Naive thymus-derived CD4-positive, alpha-beta T cell (primary cell): ENCODE data around the gene TNC. TPM values are rescaled to one million over a fixed set of nuclear protein-coding genes. Genes with fewer than 3 reads are reported as not detected.

Source experiments
- ATAC-seq: fragments of 150-1000 bp; cut with Tn5 transposase; 2 replicates; pipeline ENCODE4 v1.10.0; 2021; ENCODE audit warnings: mild to moderate bottlenecking, moderate library complexity
- CTCF ChIA-PET: fragments of 350-600 bp; sonication (Branson Sonifier 250); formaldehyde crosslinking; loops from one replicate; lab custom pipeline; 2021; ENCODE audit warnings: antibody characterized with exemption; lab: Charles Lee
- POLR2A ChIA-PET: fragments of 350-600 bp; sonication (Branson Sonifier 250); formaldehyde crosslinking; loops from one replicate; lab custom pipeline; 2021; ENCODE audit warnings: antibody characterized with exemption, inconsistent platforms; lab: Charles Lee
- DNase-seq, 9 donors: peaks; one replicate each; pipeline versions ENCODE4 v3.0.0 to v3.0.0-alpha.2; 2020 to 2022; ENCODE audit warnings: mixed read lengths in 1 of 9
- H3K27ac ChIP-seq: one replicate; pipeline ENCODE4 v1.7.0; 2013; ENCODE audit warnings: mild to moderate bottlenecking, low read depth, low read length, moderate library complexity
- H3K27me3 ChIP-seq, 2 donors: one replicate each; pipeline ENCODE4 v1.7.0; 2013; ENCODE audit warnings: low read length in 2 of 2, mild to moderate bottlenecking in 2 of 2, moderate library complexity in 2 of 2; ENCODE audit not compliant: control insufficient read depth in 2 of 2, insufficient read depth in 2 of 2
- H3K36me3 ChIP-seq, 3 experiments: 1 replicate in 2 of 3; 2 replicates in 1 of 3; pipeline ENCODE4 v1.7.0; 2013; ENCODE audit warnings: low read length in 3 of 3, mild to moderate bottlenecking in 3 of 3, moderate library complexity in 1 of 3; ENCODE audit not compliant: insufficient read depth in 3 of 3, control insufficient read depth in 2 of 3
- H3K4me1 ChIP-seq, 2 donors: one replicate each; pipeline ENCODE4 v1.7.0; 2013; ENCODE audit warnings: low read length in 2 of 2, mild to moderate bottlenecking in 2 of 2, moderate library complexity in 1 of 2; ENCODE audit not compliant: control insufficient read depth in 2 of 2, insufficient read depth in 2 of 2
- H3K4me3 ChIP-seq: 2 replicates; pipeline ENCODE4 v1.7.0; 2013; ENCODE audit warnings: mild to moderate bottlenecking, low read length
- H3K9me3 ChIP-seq, 3 experiments: 1 replicate in 2 of 3; 2 replicates in 1 of 3; pipeline ENCODE4 v1.7.0; 2013; ENCODE audit warnings: low read length in 3 of 3; ENCODE audit not compliant: control insufficient read depth in 2 of 3
- H3K27ac Mint-ChIP-seq, 9 donors: one replicate each; pipeline ENCODE4 v1.8.0; 2020 to 2022; ENCODE audit warnings: mixed read lengths in 9 of 9, mild to moderate bottlenecking in 8 of 9, moderate library complexity in 5 of 9, inconsistent platforms in 2 of 9
- H3K27me3 Mint-ChIP-seq, 5 donors: one replicate each; pipeline ENCODE4 v1.8.0; 2021 to 2022; ENCODE audit warnings: mixed read lengths in 5 of 5, mild to moderate bottlenecking in 1 of 5
- H3K36me3 Mint-ChIP-seq, 5 donors: one replicate each; pipeline ENCODE4 v1.8.0; 2020 to 2022; ENCODE audit warnings: mixed read lengths in 5 of 5, mild to moderate bottlenecking in 3 of 5, inconsistent platforms in 1 of 5
- H3K4me1 Mint-ChIP-seq, 7 donors: one replicate each; pipeline ENCODE4 v1.8.0; 2020 to 2022; ENCODE audit warnings: mixed read lengths in 7 of 7, mild to moderate bottlenecking in 3 of 7, inconsistent platforms in 1 of 7
- H3K4me3 Mint-ChIP-seq, 10 donors: one replicate each; pipeline ENCODE4 v1.8.0; 2020 to 2022; ENCODE audit warnings: mild to moderate bottlenecking in 10 of 10, mixed read lengths in 10 of 10, moderate library complexity in 6 of 10, inconsistent platforms in 2 of 10
- H3K9me3 Mint-ChIP-seq, 11 donors: one replicate each; pipeline ENCODE4 v1.8.0; 2020 to 2022; ENCODE audit warnings: mixed read lengths in 11 of 11, mild to moderate bottlenecking in 4 of 11, inconsistent platforms in 1 of 11, moderate library complexity in 1 of 11
- intact Hi-C, 2 donors: fragments of 100-400 bp; cut with micrococcal nuclease; formaldehyde crosslinking; loops; one replicate each; pipeline ENCODE4 v1.15.1; 2023
- polyA plus RNA-seq, 2 donors: library from polyadenylated mRNA; unstranded; fragments of 300-500 nt; fragmentation: Illumina TruSeq; gene quantifications; one replicate each; pipeline ENCODE4 v1.2.3, GENCODE V29; 2021
- total RNA-seq, 6 experiments: library from RNA in 5 of 6; stranded (reverse) in 5 of 6; gene quantifications; 1 replicate in 5 of 6; 2 replicates in 1 of 6; pipeline ENCODE4 v1.2.3 and lab custom pipeline; 2021 to 2026

The TNC gene
- total and polyA plus RNA-seq, 7 experiments from 2014 or later: 0.22 TPM; not detected in 6

DNA sequence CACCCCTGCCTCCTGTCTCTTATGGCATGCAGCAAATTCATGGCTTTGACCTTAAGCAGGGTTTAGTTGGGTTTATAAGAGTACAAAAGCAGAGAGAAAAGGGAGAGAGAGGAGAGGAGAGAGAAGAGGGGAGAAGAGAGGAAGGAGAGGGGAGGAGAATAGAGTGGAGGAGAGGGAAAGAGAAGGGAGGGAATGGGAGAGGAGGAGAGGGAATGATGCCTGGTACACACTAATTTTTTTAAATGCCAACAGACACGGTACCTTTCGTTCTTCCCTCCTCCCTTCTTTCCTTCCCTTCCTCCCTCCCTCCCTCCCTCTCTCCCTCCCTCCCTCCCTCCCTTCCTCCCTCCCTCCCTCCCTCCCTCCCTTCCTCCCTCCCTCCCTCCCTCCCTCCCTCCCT is 48.7 kb downstream of the TNC start:
- ATAC-seq: no peak
- H3K36me3 ChIP-seq: no peaks in the 10 kb centered on the region
- no peaks in the 10 kb centered on the region for H3K27me3 ChIP-seq
- H3K9me3 ChIP-seq: no peaks in the 10 kb centered on the region
- intact Hi-C loops: no loop called here
- peaks cover 0 to 2% (median 0%) of the 10 kb centered on the region in 7 donors for H3K4me1 Mint-ChIP-seq
- POLR2A ChIA-PET: no interaction called here
- no peak overlapping the region for H3K4me3 Mint-ChIP-seq
- no peaks in the 10 kb centered on the region for H3K36me3 Mint-ChIP-seq
- no peak overlapping the region for H3K27ac ChIP-seq
- H3K27ac Mint-ChIP-seq: no peak overlapping the region
- peaks cover 22 to 40% (median 30%) of the 10 kb centered on the region in 5 donors for H3K27me3 Mint-ChIP-seq
- CTCF ChIA-PET: no interaction called here
- H3K4me3 ChIP-seq: no peak overlapping the region
- H3K9me3 Mint-ChIP-seq: peaks cover 0 to 1% (median 0%) of the 10 kb centered on the region in 11 donors
- H3K4me1 ChIP-seq: no peaks in the 10 kb centered on the region
- DNase-seq: no peak

DNA sequence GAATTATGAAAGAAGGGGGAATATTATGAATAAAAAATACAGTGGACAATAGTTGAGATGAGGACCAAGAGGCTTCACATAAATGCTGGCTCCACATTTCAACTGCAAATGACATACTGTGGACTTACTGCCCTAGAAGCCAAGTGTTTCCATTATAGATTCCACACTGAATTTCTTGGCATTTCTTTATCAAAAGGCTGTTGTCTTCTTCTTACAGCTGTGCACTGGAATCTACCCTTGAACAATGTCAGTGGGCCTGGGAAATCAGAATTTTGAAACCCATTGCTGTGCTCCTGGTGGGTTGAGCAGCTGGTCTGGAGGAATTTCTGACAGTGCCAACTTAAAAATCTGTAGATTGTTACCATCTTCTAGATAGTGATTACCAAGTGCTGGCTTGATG is 49.9 kb downstream of the TNC start:
- no peak overlapping the region for H3K4me3 Mint-ChIP-seq
- Histone ChIP-seq H3K36me3 (no peaks in the 10 kb centered on the region), H3K4me3 (no peak overlapping the region), H3K4me1 (no peaks in the 10 kb centered on the region), H3K9me3 (no peaks in the 10 kb centered on the region), H3K27me3 (no peaks in the 10 kb centered on the region), H3K27ac (no peak overlapping the region)
- no peak for DNase-seq
- no peak overlapping the region for H3K27ac Mint-ChIP-seq
- intact Hi-C loops: no loop called here
- ChIA-PET POLR2A (no interaction called here), CTCF (interaction anchor here (0.7 kb wide), 1 partner anchor 986 kb away, joined by 3 read pairs; no protein-coding TSS in a partner anchor)
- no peaks in the 10 kb centered on the region for H3K36me3 Mint-ChIP-seq
- peaks cover 0 to 1% (median 0%) of the 10 kb centered on the region in 11 donors for H3K9me3 Mint-ChIP-seq
- H3K27me3 Mint-ChIP-seq: peaks cover 22 to 39% (median 32%) of the 10 kb centered on the region in 5 donors
- ATAC-seq: no peak
- H3K4me1 Mint-ChIP-seq: no peaks in the 10 kb centered on the region

DNA sequence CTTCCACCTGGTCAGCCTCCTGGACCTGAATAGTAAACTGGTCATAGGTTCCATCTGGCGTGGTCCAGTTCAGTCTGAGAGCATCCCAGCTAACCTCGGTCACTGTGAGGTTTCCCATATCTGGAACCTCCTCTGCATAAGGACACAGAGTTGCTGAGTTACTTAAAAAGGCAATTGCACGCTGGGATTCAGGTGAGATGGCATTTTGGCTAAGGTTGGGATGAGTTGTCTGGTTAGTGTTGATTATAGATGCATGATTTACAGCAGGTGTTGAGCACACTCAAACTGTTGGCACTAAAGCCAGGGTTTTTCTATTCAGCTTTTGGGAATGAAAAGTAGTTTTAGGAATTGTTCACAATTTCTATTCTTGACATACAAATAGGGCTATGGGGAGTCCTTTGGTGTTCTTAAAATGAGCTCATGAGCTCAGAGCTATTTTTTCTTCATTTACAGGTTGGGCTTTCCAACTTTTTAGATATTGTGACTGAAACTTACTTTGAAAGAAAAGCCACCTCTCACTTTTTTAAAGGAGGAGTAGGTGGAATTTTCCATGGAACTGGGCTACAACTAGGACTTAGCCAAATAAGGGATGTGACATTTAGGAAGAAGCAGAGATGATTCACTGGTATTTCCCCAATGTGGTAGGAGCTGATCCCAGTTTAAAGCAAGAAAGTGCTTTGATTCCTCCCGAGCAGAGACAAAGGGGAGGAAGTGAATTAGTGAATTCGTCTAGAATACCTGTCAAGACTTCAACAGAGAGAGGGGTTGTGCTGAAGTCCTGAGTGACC is 54.7 kb downstream of the TNC start:
- ATAC-seq (no peak), DNase-seq (no peak)
- Histone ChIP-seq H3K27me3 (no peaks in the 10 kb centered on the region), H3K36me3 (no peaks in the 10 kb centered on the region), H3K4me1 (no peaks in the 10 kb centered on the region), H3K27ac (no peak overlapping the region), H3K4me3 (no peak overlapping the region), H3K9me3 (no peaks in the 10 kb centered on the region)
- Mint-ChIP-seq H3K4me3 (no peak overlapping the region), H3K4me1 (no peaks in the 10 kb centered on the region), H3K27me3 (peaks cover 17 to 29% (median 19%) of the 10 kb centered on the region in 5 donors), H3K9me3 (peaks cover 0 to 1% (median 0%) of the 10 kb centered on the region in 11 donors), H3K27ac (no peak overlapping the region), H3K36me3 (no peaks in the 10 kb centered on the region)
- intact Hi-C loops: no loop called here
- ChIA-PET CTCF (no interaction called here), POLR2A (no interaction called here)

DNA sequence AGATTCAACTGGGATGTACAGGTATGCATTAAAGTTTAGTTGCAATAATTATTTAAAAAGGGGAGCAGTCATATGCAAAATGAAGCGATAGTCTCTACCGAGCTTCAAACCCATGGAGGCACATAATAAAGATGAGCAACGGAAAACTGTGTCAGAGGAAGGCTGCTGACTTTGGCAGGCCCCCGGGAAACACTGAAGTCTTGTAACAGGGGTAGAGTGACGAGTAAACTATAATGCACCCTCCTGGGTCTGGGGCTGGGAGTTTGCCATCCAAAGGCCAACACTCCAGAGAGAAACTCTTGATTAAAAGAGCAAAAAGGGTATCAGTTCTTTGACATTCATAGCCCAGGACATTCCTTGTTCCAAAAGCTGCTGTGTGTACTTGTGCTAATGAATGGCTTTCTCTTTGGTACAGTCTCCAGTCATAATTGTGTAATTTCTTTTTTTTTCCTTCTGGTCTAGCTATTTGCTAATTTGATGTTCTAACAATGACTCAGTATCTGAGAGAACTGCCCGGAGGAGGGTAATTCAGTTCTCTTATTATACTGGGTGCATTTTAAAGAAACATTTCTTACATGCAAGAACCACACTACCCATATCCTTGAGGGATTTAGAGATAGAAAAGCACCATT is 59.2 kb downstream of the TNC start:
- Mint-ChIP-seq H3K27me3 (peaks cover 27 to 44% (median 33%) of the 10 kb centered on the region in 5 donors), H3K27ac (no peak overlapping the region), H3K9me3 (peaks cover 0 to 1% (median 0%) of the 10 kb centered on the region in 11 donors), H3K36me3 (peaks cover 0 to 3% (median 0%) of the 10 kb centered on the region in 5 donors), H3K4me1 (no peaks in the 10 kb centered on the region), H3K4me3 (no peak overlapping the region)
- intact Hi-C loops: no loop called here
- Histone ChIP-seq H3K36me3 (no peaks in the 10 kb centered on the region), H3K4me1 (no peaks in the 10 kb centered on the region), H3K27me3 (no peaks in the 10 kb centered on the region), H3K4me3 (no peak overlapping the region), H3K9me3 (no peaks in the 10 kb centered on the region), H3K27ac (no peak overlapping the region)
- DNase-seq: no peak
- CTCF ChIA-PET: no interaction called here
- no peak for ATAC-seq
- POLR2A ChIA-PET: no interaction called here

DNA sequence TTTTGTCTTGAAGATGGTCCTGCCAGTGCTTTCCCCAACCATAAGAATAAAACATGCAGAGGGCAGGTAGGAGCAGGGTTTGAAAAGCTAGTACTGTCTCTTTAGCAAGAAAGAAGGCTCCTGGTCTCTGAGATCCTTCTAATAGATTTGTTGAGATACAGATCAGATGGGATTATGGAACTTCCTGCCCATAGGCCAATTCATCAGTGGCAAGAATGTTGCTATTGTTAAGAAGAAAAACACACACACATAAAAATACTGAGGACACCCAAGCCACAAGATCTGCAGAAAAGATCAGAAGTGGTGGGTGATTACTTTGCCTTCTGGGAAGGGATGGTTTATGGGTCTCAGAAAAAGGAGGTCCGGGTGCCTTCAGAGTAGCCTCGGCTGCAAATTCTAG is 59.8 kb downstream of the TNC start:
- POLR2A ChIA-PET: no interaction called here
- peaks cover 29 to 48% (median 34%) of the 10 kb centered on the region in 5 donors for H3K27me3 Mint-ChIP-seq
- DNase-seq (no peak), ATAC-seq (no peak)
- Histone ChIP-seq H3K4me1 (no peaks in the 10 kb centered on the region), H3K4me3 (no peak overlapping the region), H3K36me3 (no peaks in the 10 kb centered on the region), H3K27ac (no peak overlapping the region), H3K9me3 (no peaks in the 10 kb centered on the region), H3K27me3 (no peaks in the 10 kb centered on the region)
- no peak overlapping the region for H3K4me3 Mint-ChIP-seq
- peaks cover 0 to 1% (median 0%) of the 10 kb centered on the region in 11 donors for H3K9me3 Mint-ChIP-seq
- H3K27ac Mint-ChIP-seq: no peak overlapping the region
- intact Hi-C loops: no loop called here
- CTCF ChIA-PET: no interaction called here
- H3K36me3 Mint-ChIP-seq: peaks cover 0 to 3% (median 0%) of the 10 kb centered on the region in 5 donors
- no peaks in the 10 kb centered on the region for H3K4me1 Mint-ChIP-seq

DNA sequence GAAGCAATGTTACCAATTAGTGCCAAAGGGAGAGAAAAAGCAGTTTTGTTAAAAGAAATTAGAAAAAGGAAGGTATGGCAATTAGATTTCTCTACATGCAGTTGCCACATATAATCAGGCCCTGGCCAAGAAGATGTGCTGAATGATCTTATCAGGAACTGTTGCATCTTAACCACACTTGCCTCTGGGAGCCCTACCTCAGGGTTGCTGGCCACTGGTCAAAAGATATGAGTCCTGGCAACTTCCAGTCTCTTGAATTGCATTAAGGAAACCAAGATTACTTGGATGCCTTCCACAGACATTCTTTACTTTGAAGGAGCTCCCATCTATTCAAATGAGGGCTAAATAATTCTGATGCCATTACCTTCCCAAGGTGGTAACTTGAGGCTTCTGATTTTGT is 60.4 kb downstream of the TNC start:
- DNase-seq (no peak), ATAC-seq (no peak)
- CTCF ChIA-PET: no interaction called here
- POLR2A ChIA-PET: no interaction called here
- peaks cover 34 to 53% (median 40%) of the 10 kb centered on the region in 5 donors for H3K27me3 Mint-ChIP-seq
- H3K4me3 ChIP-seq: no peak overlapping the region
- peaks cover 0 to 1% (median 0%) of the 10 kb centered on the region in 11 donors for H3K9me3 Mint-ChIP-seq
- no peaks in the 10 kb centered on the region for H3K4me1 ChIP-seq
- peaks cover 0 to 3% (median 0%) of the 10 kb centered on the region in 5 donors for H3K36me3 Mint-ChIP-seq
- no peaks in the 10 kb centered on the region for H3K36me3 ChIP-seq
- no peak overlapping the region for H3K4me3 Mint-ChIP-seq
- no peak overlapping the region for H3K27ac Mint-ChIP-seq
- intact Hi-C loops: no loop called here
- no peaks in the 10 kb centered on the region for H3K27me3 ChIP-seq
- H3K9me3 ChIP-seq: no peaks in the 10 kb centered on the region
- no peak overlapping the region for H3K27ac ChIP-seq
- no peaks in the 10 kb centered on the region for H3K4me1 Mint-ChIP-seq
